HG02571 (cell line): ENCODE measurements around the gene SUPT5H.

Experiments
- ATAC-seq: cut with Tn5 transposase; IDR thresholded peaks from one replicate; pipeline ENCODE4 v1.9.1; 2021; ENCODE audit warnings: mild to moderate bottlenecking, moderate library complexity; ENCODE audit not compliant: unreplicated experiment

The SUPT5H gene

DNA sequence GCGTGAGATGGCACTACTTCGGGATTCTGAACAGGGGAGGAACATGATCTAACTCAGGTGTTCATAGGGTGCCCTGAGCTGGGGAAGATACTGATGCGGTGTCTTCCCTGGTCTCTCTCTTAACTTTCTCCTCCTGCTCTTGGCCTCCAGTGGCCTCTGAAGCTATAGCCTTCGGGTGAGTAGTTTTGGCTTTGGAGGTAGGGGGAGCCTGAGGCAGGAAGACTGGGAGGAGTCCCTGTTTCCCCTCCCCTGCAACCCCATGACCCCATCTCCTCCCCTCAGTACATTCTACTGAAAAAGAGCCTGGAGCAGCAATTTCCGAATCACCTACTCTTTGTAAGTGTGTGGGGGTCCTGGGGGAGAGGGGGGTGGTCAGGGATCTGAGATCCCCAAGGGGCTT is 73.1 kb downstream of the SUPT5H start:
- ATAC-seq, result no peak

- ATAC-seq, result no peak
Measured at GRCh38 chr19:39518975-39519374, 73.6 kb downstream of the SUPT5H start.

- ATAC-seq, result no peak
Measured at GRCh38 chr19:39520541-39521484, 75.4 kb downstream of the SUPT5H start.

- ATAC-seq, result no peak
Measured at GRCh38 chr19:39524495-39524894, 79.1 kb downstream of the SUPT5H start.

DNA sequence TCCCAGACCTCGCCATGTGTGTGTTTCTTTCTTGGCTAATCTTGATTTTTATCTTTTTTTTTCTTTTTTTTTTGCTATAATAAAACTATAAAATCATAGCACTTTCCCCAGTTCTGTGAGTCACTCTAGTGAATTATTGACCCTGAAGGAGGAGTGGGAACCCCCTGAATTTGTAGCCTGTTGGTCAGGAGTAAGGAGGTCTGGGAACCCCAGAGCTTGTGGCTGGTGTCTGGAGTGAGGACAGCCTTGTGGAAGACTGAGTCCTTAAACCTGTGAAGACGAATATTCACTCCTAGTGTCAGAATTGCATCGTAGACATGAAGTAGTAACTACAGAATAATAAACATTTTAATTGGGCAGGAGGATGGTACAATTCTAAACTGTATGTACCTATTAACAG is 79.8 kb downstream of the SUPT5H start:
- no peak for ATAC-seq
